A172 (cell line): ENCODE data around the gene NUTF2. TPM values are rescaled to one million over a fixed set of nuclear protein-coding genes. Genes with fewer than 3 reads are reported as not detected.

Source experiments
- total RNA-seq: library from RNA; depleted of rRNA; stranded (reverse); fragments of >200 nt; shearing (Covaris generic); gene quantifications from 2 replicates; pipeline ENCODE4 v1.2.3, GENCODE V29; 2014; rRNA removed

Gene NUTF2
- total RNA-seq, 1 experiment from 2014 or later, result 68.5 TPM

Other genes with a start within 250 kb of the NUTF2 start
- 5.1 and 11.7 TPM in 2 replicates for gene CARMIL2, start 201.8 kb upstream of the NUTF2 start, total RNA-seq
- 43.0 and 73.8 TPM in 2 replicates for gene ACD, start 186.7 kb upstream of the NUTF2 start, total RNA-seq
- 5.7 and 12.9 TPM in 2 replicates for gene PARD6A, start 186.0 kb upstream of the NUTF2 start, total RNA-seq
- gene ENKD1, start 180.2 kb upstream of the NUTF2 start, total RNA-seq, result 1.7 TPM in 1 of 2 replicates, not detected in the other
- not detected in 2 replicates for gene C16orf86, start 180.1 kb upstream of the NUTF2 start, total RNA-seq
- 21.9 and 25.9 TPM in 2 replicates for gene GFOD2, start 127.6 kb upstream of the NUTF2 start, total RNA-seq
- gene RANBP10, start 40.4 kb upstream of the NUTF2 start, total RNA-seq, result 3.7 and 8.8 TPM in 2 replicates
- gene TSNAXIP1, start 40.0 kb upstream of the NUTF2 start, total RNA-seq, result 0.05 and 0.55 TPM in 2 replicates
- 21.4 and 21.6 TPM in 2 replicates for gene THAP11, start 4.6 kb upstream of the NUTF2 start, total RNA-seq
- 25.5 and 27.9 TPM in 2 replicates for gene CENPT, start 760 bp downstream of the NUTF2 start, total RNA-seq
- 31.8 and 50.7 TPM in 2 replicates for gene EDC4, start 26.1 kb downstream of the NUTF2 start, total RNA-seq
- not detected in 2 replicates for gene NRN1L, start 38.0 kb downstream of the NUTF2 start, total RNA-seq
- 3.3 and 3.5 TPM in 2 replicates for gene PSKH1, start 46.3 kb downstream of the NUTF2 start, total RNA-seq
- gene CTRL, start 84.9 kb downstream of the NUTF2 start, total RNA-seq, result 0.33 and 0.96 TPM in 2 replicates
- 27.9 and 28.8 TPM in 2 replicates for gene PSMB10, start 89.9 kb downstream of the NUTF2 start, total RNA-seq
- gene LCAT, start 97.2 kb downstream of the NUTF2 start, total RNA-seq, result 4.9 and 16.7 TPM in 2 replicates
- 25.1 and 26.6 TPM in 2 replicates for gene SLC12A4, start 121.7 kb downstream of the NUTF2 start, total RNA-seq
- gene DPEP3, start 133.6 kb downstream of the NUTF2 start, total RNA-seq, result not detected in 2 replicates
- not detected in 2 replicates for gene DPEP2, start 152.6 kb downstream of the NUTF2 start, total RNA-seq
- gene DPEP2NB, start 169.0 kb downstream of the NUTF2 start, total RNA-seq, result not detected in 2 replicates
- gene DDX28, start 176.3 kb downstream of the NUTF2 start, total RNA-seq, result 9.1 and 10.2 TPM in 2 replicates
- gene DUS2, start 176.4 kb downstream of the NUTF2 start, total RNA-seq, result 12.8 and 12.9 TPM in 2 replicates
- gene NFATC3, start 238.4 kb downstream of the NUTF2 start, total RNA-seq, result 13.4 and 14.3 TPM in 2 replicates